ENCODE measurements around the gene AOAH. TPM values are rescaled to one million over a fixed set of nuclear protein-coding genes. Genes with fewer than 3 reads are reported as not detected.
A peak's percentile ranks its signal among the peaks of the same experiment; 100 is the strongest.

AOAH gene
- total and polyA plus RNA-seq, 2 donors (not counting 3 experiments of a cell fraction or from before 2014, with no cell fraction given): not detected

DNA sequence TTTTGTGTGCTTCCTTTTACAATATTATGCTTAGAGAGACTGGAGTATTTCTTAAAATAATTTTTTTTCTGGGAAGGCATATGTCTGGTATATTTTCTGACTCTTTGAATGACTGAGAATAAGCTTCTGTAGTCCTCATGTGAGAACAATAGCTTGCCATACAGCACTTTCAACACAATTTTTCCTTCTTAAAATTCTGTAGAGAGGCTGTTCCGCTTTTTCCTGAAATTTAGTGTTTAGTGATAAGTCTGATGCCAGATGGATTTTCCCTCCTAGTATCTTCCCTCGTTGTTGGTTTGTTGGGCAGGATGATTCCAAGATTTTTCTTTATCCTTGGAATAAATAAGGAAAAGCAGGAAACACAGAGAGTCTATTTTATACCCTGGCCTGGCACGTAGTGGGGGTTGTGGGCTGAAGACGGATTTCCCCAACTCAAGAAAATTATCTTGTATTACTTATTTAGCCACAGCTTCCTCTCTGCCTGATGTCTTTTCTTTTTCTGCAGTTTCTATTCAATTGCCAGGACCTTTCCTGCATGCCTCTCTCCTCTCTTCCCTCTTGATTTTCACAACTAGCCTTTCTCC lies 111.2 kb downstream of the AOAH start:
- H3K9me1 ChIP-seq (replicated peaks; ENCODE audit: control insufficient read depth, extremely low read depth, insufficient read depth, low read length): no peaks in the 10 kb centered on the region
- DNase-seq (ENCODE audit: low read depth, low spot score) (no peak), FAIRE-seq (no peak)
- ChIA-PET POLR2A (no interaction called here), CTCF (no interaction called here)
- no peaks in the 10 kb centered on the region for H3K4me1 ChIP-seq (ENCODE audit: control insufficient read depth, extremely low read depth, insufficient read depth, low read length)
- no peaks in the 10 kb centered on the region for H3K9me3 ChIP-seq (replicated peaks; ENCODE audit: control insufficient read depth, insufficient read depth, low read length)
- no peak overlapping the region for H2AFZ ChIP-seq (ENCODE audit: low read depth, low read length)
- H4K20me1 ChIP-seq (replicated peaks; ENCODE audit: control insufficient read depth, extremely low read depth, insufficient read depth, low read length): no peaks in the 10 kb centered on the region
- dilution Hi-C loops (cut with MboI; ENCODE audit: extremely low pct_ligation_motif_present, low sequenced_read_pairs) (no loop called here), intact Hi-C loops (cut with micrococcal nuclease) (no loop called here)
- no peak overlapping the region for H3K27ac ChIP-seq (ENCODE audit: insufficient read depth, low read depth, low read length)
- H3K36me3 ChIP-seq (ENCODE audit: control insufficient read depth in 2 of 2, extremely low read depth in 1 of 2, insufficient read depth in 2 of 2, low read length in 2 of 2): no peaks in the 10 kb centered on the region
- H3K27me3 ChIP-seq (ENCODE audit: control insufficient read depth in 2 of 2, insufficient read depth in 2 of 2, low read length in 2 of 2): no peaks in the 10 kb centered on the region
- no peak overlapping the region for H3K9ac ChIP-seq (replicated peaks; ENCODE audit: extremely low read depth, insufficient read depth, low read length)
- H3K4me3 ChIP-seq (replicated peaks in 1 of 3; ENCODE audit: insufficient read depth in 1 of 3, low read depth in 1 of 3, low read length in 3 of 3): no peak overlapping the region
- TF ChIP-seq FOS (IDR thresholded peaks at IDR 0.05; ENCODE audit: borderline replicate concordance, insufficient read depth, low read length) (no peak), JUN (IDR thresholded peaks at IDR 0.05; ENCODE audit: borderline replicate concordance, insufficient read depth, insufficient read length, low read depth) (no peak), MYC (IDR thresholded peaks at IDR 0.05; ENCODE audit: low read depth, low read length) (no peak)
- TF ChIP-seq, protein P1, sequence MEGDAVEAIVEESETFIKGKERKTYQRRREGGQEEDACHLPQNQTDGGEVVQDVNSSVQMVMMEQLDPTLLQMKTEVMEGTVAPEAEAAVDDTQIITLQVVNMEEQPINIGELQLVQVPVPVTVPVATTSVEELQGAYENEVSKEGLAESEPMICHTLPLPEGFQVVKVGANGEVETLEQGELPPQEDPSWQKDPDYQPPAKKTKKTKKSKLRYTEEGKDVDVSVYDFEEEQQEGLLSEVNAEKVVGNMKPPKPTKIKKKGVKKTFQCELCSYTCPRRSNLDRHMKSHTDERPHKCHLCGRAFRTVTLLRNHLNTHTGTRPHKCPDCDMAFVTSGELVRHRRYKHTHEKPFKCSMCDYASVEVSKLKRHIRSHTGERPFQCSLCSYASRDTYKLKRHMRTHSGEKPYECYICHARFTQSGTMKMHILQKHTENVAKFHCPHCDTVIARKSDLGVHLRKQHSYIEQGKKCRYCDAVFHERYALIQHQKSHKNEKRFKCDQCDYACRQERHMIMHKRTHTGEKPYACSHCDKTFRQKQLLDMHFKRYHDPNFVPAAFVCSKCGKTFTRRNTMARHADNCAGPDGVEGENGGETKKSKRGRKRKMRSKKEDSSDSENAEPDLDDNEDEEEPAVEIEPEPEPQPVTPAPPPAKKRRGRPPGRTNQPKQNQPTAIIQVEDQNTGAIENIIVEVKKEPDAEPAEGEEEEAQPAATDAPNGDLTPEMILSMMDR (IDR thresholded peaks at IDR 0.05; ENCODE audit: extremely low read depth in 1 of 2, insufficient read depth in 1 of 2, low read depth in 1 of 2, low read length in 2 of 2): no peak
- TF ChIP-seq, protein P2, sequence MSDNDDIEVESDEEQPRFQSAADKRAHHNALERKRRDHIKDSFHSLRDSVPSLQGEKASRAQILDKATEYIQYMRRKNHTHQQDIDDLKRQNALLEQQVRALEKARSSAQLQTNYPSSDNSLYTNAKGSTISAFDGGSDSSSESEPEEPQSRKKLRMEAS (IDR thresholded peaks at IDR 0.05; ENCODE audit: insufficient read depth, insufficient read length): no peak
- H3K79me2 ChIP-seq (ENCODE audit: control insufficient read depth, insufficient read depth, low read length): no peaks in the 10 kb centered on the region
- H3K4me2 ChIP-seq (ENCODE audit: insufficient read depth, low read length): no peak overlapping the region
- no TSS peak for BruUV-seq (replicated peaks)

DNA sequence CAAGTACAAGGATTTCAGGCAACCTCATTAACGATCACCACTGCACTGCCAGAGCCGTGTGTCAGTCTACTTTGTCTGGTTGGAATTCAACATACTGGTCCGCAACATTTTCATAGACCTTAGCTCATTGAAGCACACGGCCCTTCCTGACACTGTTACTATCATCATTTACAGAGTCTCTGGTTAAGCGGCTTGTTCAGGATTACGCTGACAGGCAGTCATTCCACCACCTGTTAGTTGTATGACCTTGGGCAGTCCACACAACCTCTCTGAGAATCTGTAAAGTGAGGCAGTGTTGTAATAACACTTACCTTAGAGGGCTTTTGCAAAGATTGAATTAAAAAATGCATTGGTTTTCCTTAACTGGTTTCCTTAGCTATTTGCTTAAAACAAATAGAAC lies 112.6 kb downstream of the AOAH start:
- H3K79me2 ChIP-seq (ENCODE audit: control insufficient read depth, insufficient read depth, low read length): no peaks in the 10 kb centered on the region
- H2AFZ ChIP-seq (ENCODE audit: low read depth, low read length): no peak overlapping the region
- no peaks in the 10 kb centered on the region for H3K9me1 ChIP-seq (replicated peaks; ENCODE audit: control insufficient read depth, extremely low read depth, insufficient read depth, low read length)
- TF ChIP-seq MYC (IDR thresholded peaks at IDR 0.05; ENCODE audit: low read depth, low read length) (no peak), POLR2A (IDR thresholded peaks at IDR 0.05; ENCODE audit: low read depth, low read length) (no peak), FOS (IDR thresholded peaks at IDR 0.05; ENCODE audit: borderline replicate concordance, insufficient read depth, low read length) (no peak), POLR2AphosphoS5 (IDR thresholded peaks at IDR 0.05; ENCODE audit: insufficient read depth, low read depth, low read length) (no peak), EZH2 (IDR thresholded peaks at IDR 0.05; ENCODE audit: borderline replicate concordance, low read depth, low read length, severe bottlenecking) (no peak), JUN (IDR thresholded peaks at IDR 0.05; ENCODE audit: borderline replicate concordance, insufficient read depth, insufficient read length, low read depth) (no peak), GATA2 (IDR thresholded peaks at IDR 0.05; ENCODE audit: insufficient read depth, insufficient read length, low read depth, low read length) (no peak)
- TF ChIP-seq, protein P1 (IDR thresholded peaks at IDR 0.05; ENCODE audit: extremely low read depth in 1 of 2, insufficient read depth in 1 of 2, low read depth in 1 of 2, low read length in 2 of 2): no peak
- TF ChIP-seq, protein P2 (IDR thresholded peaks at IDR 0.05; ENCODE audit: insufficient read depth, insufficient read length): no peak
- no peak overlapping the region for H3K27ac ChIP-seq (ENCODE audit: insufficient read depth, low read depth, low read length)
- dilution Hi-C loops (cut with MboI; ENCODE audit: extremely low pct_ligation_motif_present, low sequenced_read_pairs): no loop called here
- H3K4me2 ChIP-seq (ENCODE audit: insufficient read depth, low read length): no peak overlapping the region
- no TSS peak for BruUV-seq (replicated peaks)
- H3K4me3 ChIP-seq (replicated peaks in 1 of 3; ENCODE audit: insufficient read depth in 1 of 3, low read depth in 1 of 3, low read length in 3 of 3): no peak overlapping the region
- intact Hi-C loops (cut with micrococcal nuclease): no loop called here
- H3K27me3 ChIP-seq (ENCODE audit: control insufficient read depth in 2 of 2, insufficient read depth in 2 of 2, low read length in 2 of 2): no peaks in the 10 kb centered on the region
- no peak for DNase-seq (ENCODE audit: low read depth, low spot score)
- ChIA-PET CTCF (no interaction called here), POLR2A (no interaction called here)
- H3K4me1 ChIP-seq (ENCODE audit: control insufficient read depth, extremely low read depth, insufficient read depth, low read length): no peaks in the 10 kb centered on the region
- no peak overlapping the region for H3K9ac ChIP-seq (replicated peaks; ENCODE audit: extremely low read depth, insufficient read depth, low read length)
- H4K20me1 ChIP-seq (replicated peaks; ENCODE audit: control insufficient read depth, extremely low read depth, insufficient read depth, low read length): no peaks in the 10 kb centered on the region
- FAIRE-seq: peak; percentile 26
- no peaks in the 10 kb centered on the region for H3K9me3 ChIP-seq (replicated peaks; ENCODE audit: control insufficient read depth, insufficient read depth, low read length)
- H3K36me3 ChIP-seq (ENCODE audit: control insufficient read depth in 2 of 2, extremely low read depth in 1 of 2, insufficient read depth in 2 of 2, low read length in 2 of 2): no peaks in the 10 kb centered on the region

Measured in endothelial cell of umbilical vein (primary cell).